GM12865 (cell line): Measurements from ENCODE around the gene NFATC1.

Experiments used
- DNase-seq: peaks from one replicate; pipeline ENCODE4 v3.0.0; 2010; ENCODE audit warnings: low read depth
- H3K4me3 ChIP-seq: 2 replicates; pipeline ENCODE4 v1.5.1; 2011; ENCODE audit warnings: mild to moderate bottlenecking, low read depth, low read length, control low read depth
- CTCF ChIP-seq: IDR thresholded peaks from 2 replicates; pipeline ENCODE4 v1.5.1; 2011; ENCODE audit warnings: low read length, control low read depth, low read depth, inconsistent platforms; ENCODE audit not compliant: insufficient read depth; ENCODE audit errors: missing control alignments

Gene NFATC1

GRCh38 chr18:79379931-79380815, 15.6 kb upstream of the NFATC1 start:
- H3K4me3 ChIP-seq: no peak overlapping the region
- no peak for DNase-seq
- TF ChIP-seq CTCF: no peak

GRCh38 chr18:79380816-79381806, 14.6 kb upstream of the NFATC1 start:
- H3K4me3 ChIP-seq: no peak overlapping the region
- peak; percentile 89 for TF ChIP-seq CTCF
- DNase-seq: peak; percentile 60

- H3K4me3 ChIP-seq: no peak overlapping the region
- TF ChIP-seq CTCF: no peak
- no peak for DNase-seq
Observed at GRCh38 chr18:79381811-79382311, 13.9 kb upstream of the NFATC1 start.

- TF ChIP-seq CTCF: no peak
- no peak for DNase-seq
- H3K4me3 ChIP-seq: no peak overlapping the region
Observed at GRCh38 chr18:79382681-79383387, 12.9 kb upstream of the NFATC1 start.

GRCh38 chr18:79383388-79384056, 12.2 kb upstream of the NFATC1 start:
- TF ChIP-seq CTCF: no peak
- DNase-seq: no peak
- H3K4me3 ChIP-seq: no peak overlapping the region
